HG03439 (cell line): ENCODE measurements around the gene CELF2.

Experiments used
- ATAC-seq: cut with Tn5 transposase; IDR thresholded peaks from one replicate; pipeline ENCODE4 v1.9.1; 2021; ENCODE audit warnings: mild to moderate bottlenecking, moderate library complexity; ENCODE audit not compliant: unreplicated experiment

CELF2 gene

GRCh38 chr10:11191678-11192077, 174.0 kb downstream of the CELF2 start:
- ATAC-seq, result no peak

DNA sequence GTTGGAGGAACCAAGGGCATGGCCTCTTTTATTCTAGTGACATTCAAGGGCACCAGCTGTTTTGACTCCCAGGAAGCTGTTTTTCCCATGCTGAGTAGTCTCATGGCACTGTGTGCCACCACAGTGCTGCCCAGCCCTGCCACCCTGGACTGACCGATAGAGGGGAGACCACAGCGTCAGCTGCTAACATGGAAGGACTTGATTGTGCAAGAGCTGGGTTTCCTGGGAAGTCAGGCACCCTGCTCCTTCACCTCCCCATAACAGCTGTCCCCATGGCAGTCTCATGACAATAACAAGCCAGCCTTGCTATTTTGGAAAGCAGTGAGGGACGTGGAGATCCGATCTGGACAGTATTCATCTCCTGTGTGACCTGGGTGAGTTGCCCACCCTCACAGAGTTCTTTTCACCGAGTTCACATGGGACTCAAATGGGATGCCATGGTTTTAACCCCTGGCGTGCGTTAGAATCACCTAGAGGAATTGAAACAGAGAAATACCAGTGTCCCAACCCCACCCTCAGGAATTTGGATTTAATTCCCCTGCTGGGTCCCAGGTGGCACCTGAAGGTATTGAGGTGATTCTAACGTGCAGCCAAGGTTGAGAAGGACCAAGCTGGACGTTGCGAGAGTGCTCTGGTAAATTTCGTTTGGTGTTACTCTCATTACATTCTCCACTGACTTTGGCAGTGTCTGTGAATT, 174.8 kb downstream of the CELF2 start:
- ATAC-seq, result no peak

- no peak for ATAC-seq
Observed at GRCh38 chr10:11193001-11193551, 175.4 kb downstream of the CELF2 start.

DNA sequence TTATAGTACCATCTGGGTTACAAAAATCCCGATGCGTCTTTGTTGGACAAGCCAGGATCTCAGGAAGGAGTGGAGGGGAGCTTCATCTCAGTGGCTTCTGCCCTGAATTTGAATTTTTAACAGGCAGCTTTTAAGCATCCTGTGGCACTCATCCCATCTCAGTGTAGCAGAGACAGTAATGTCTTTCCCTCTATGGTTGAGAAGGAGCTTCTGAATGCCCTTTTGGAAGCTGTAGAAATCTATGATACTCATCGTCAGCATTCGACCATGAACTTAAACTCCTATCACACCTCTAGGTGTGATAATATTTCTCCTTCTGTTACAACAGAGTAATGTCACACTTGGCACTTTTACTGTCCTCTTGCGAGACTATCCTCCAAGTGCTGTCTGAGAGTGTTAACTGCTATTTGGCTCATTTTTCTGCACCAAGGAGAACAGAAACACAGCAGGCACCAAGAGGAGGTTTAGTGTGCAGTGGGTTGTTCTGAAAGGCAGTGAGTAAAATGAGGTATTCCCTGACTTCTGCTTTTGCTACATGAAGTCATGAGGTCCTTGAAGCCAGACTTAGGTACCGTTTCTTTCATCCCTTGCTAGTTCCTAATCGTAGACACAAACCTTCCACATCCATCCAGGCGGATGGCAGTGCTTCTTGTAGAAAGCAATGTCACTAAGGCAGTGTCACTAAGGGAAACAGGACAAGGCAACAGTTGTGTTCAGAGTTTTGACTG, 177.4 kb downstream of the CELF2 start:
- ATAC-seq, result no peak

- ATAC-seq, result no peak
Observed at GRCh38 chr10:11195623-11196022, 178.0 kb downstream of the CELF2 start.

DNA sequence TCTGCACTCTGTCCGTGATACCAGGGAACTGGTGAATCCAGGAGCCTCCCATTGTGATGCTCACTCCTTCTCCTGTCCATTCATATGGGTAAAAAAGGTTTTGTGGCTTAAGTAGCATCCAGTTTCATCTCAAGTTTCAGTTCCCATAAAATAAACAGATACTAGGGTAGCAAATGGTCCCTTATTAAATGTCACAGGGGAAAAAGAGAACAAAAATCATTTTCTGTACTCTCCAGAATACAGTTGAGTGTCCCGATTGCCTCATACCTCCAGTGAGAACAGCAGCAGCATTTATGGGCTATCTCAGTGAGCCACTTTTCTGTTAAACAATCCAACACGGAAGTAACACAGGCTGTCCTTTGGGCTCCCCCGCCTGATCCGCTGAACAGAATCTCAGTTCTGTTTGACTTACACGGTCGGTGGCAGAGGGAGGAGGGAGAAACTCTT, 179.6 kb downstream of the CELF2 start:
- peak; percentile 53 for ATAC-seq

GRCh38 chr10:11197878-11198277, 180.2 kb downstream of the CELF2 start:
- ATAC-seq, result no peak

- ATAC-seq, result no peak
Observed at GRCh38 chr10:11201911-11202310, 184.2 kb downstream of the CELF2 start.

DNA sequence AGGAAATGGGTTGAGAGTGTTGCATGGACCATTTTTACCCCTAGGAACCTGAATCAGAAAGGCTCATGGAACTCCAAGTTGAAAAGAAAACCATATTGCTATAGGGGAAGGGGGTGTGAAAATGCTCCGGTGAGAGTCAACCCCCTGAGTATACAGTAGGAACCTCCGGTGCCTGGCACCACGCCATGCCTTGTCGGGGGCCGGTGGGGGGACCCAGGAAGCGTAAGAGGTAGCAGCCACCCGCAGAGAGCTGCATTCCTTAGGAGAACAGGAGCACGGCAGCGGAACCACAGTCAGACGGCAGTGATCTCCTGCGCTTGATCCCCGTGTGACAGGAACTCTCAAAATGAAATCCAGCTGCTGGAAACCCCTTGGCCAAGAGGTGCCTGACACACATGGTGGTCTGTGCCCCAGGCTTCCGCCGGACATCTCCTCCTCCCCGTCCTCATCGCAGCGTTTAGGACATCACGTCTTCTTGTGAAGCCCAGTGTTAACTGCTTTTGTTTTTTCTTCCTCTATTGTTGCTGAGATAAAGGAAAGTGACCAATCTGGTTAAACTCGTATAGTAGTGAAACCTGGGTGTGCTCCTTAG, 186.8 kb downstream of the CELF2 start:
- ATAC-seq, result no peak

DNA sequence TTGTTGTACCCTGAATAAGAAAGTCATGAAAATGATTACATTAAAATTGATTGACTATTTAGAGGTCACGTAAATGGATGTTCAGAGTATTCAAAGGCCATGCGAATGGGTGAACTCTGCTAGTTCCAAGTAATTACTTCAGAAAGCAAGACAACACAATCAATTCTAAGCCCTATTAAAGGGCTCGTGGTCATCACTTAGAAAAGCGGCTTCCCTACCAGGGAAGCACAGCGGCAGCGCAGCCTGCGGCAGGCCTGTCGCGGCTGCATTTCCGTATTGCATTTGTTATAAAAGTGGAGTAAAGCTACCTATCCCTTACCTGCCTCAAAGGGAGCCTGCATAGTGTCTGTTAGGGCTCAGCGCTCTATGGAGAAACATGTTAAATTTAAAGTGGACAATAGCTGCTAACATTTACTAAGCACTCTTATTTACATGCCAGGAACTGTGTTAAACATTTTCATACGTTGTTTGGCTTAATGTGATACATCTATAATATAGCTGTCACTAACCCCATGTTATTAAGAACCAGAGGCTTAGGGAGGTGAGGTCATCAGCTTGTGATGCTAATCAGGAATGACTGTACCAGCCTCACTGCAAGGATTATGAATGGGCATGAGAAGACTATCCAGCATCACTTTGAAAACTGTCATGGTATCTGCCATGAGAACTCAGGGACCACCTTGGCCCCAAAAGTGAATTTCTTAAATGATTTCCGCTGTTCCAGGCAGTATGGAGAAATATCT, 187.5 kb downstream of the CELF2 start:
- no peak for ATAC-seq

DNA sequence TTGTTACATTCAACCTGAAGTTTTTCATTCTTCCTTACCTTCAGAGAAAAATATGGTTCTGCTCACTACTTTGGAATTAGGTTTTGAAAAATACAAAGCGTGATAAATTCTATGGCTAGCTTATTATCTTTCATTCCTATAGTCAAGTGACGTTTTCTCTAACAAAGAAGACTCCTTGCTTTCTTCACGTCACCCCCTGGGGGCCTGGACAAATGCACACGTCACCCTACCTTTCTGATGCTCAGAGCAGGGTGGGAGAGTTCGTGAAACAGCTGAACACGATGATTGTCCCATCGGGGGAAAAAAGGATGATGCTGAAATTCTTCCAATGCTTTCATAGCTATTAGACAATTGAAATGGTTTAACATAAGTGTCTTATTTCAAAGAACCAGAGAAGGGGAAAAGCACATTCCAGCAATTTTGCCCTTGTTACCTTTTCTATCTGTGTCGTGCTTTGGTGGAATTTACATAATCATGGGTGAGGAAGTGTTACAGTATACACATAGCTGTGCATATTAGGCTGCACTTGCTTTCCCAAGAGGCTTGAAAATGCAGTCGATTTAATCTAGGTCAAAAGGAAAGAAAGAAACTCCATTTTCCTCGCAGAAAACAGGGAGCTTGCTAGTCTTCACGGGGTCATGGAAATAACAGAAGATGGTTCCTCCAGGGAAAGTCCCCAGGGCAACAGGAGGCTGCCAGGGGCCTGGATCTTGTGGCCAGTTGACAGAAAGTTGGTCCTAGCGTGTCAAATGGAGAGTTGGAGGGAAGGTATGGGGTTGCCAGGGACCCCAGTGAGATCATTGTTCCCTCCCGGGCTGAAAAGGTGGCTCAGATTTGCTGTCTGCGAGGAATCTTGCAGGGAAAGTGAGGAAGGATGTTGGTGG, 189.2 kb downstream of the CELF2 start:
- no peak for ATAC-seq

- ATAC-seq, result no peak
Observed at GRCh38 chr10:11207560-11207844, 189.8 kb downstream of the CELF2 start.

DNA sequence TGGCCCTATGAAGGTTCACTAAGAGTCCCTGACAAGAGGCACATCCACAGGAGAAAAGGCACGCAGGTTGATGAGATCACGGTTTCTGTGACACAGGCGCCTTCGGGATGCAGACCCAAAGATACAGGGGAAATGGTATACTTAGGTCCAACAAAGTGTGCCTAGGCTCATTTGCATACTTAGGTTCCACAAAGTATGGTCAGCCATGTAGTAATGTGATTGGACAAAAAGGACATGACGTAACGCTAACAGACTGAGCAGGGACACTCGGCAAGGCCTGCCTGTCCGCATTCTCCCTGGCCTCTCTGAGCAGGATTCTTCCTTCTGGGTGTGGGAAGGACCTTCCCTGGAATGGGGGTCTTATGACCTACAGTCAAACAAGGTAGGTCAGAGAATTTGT, 190.6 kb downstream of the CELF2 start:
- ATAC-seq, result no peak

- peak; percentile 47 for ATAC-seq
Observed at GRCh38 chr10:11208908-11209829, 191.5 kb downstream of the CELF2 start.

DNA sequence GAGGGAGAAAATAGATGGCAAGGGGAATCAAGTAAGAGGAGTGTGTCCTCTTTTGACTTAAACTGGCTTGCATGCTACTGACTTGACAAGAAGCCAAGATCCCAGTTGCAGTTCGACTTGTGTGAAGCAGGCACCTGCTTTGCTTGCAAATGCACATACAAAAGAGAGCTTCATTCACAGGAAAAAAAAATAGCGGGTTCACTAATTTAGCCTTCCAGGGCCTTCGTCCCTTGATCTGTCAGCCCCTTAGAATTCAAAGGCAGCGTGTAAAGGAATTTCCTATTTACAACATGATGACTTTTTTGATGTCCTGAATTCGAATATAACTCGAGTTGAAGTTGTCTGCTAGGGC, 192.1 kb downstream of the CELF2 start:
- ATAC-seq, result peak; percentile 17

DNA sequence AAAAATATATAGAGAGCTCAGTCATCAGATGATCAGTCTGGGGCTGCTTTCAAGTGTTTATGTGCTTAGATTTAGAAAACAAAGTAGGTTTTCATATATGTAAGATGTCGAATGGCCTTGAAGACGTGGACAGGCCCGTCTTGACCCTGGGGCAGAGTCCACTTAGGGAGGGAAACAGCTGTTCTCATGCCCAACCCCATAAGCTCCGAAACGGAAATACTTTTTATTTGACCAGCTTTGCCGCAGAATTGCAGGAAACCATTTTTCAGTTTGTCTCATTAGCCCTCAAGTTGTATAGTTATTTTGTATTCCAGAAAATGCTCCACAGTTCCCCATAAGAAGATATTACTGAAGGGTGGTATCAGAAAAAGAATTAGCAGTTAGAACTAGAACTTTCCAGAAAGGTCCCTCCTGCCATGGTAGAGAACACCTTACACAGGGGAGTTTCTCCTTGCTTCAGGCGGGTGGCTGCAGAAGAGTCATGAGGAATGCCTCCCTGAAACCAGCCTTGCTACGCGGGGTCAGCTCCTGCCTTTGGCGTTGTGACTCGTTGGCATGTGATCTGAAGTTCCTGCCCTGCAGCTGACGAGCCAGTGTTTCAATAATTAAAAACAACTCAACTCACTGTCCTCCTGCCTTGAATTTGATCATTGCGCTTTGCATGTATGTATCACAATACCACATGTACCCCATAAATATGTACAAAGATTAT, 192.7 kb downstream of the CELF2 start:
- no peak for ATAC-seq

DNA sequence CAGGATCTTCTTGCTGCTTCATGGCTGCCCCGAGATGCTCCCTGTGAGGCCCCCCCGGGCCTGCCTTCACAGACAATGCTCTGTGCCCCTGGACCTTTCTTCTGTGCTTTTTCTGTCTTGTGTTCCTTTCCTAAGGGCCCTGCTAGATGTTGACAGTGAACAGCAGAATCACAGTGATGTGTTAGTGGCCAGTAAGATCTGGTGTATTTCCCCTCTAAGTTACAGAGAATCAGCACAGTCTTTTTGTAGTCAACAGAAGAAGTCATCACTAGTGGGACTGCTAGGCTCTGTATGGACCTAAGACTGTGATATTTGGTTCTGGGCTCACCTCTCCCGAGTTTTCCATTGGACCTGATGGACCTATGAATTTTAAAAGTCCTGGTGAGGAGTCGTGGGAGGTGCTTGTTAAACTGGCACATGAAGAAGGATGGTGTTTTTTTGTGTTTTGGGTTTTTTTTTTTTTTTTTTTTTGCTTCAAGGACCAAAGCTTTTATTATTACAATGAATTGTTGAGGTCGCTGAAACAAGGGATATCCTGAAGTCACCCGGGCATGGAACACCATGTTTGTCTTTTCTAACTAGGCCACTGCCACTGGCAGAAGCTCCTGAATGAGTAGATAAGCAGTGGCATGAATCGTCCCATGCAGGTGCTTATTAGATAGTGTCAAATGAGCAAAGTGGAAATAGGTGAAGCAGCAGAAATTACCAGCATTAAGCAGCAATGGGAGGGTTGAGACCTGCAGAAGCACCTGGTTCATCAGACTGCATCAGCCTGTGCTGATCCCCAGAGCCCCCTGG, 194.8 kb downstream of the CELF2 start:
- ATAC-seq, result no peak

DNA sequence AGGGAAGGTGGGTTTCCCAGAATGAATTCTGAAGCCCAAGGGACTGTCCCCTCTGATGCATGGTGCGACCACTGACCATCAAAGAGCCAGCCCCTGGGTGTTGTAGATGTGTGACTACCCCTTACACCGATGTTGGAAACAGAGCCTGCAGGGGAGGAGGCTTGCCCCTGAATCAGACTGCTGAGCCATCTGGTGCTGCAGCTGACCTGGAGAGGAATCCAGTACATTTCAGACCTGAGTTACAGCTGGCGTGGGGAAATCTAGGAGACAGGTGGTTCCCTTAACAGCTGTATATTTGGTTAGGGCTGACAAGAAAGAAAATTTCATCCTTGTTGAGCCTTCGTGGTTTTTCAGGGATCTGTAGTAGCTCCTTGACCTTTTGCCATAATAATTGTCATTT, 195.5 kb downstream of the CELF2 start:
- ATAC-seq, result no peak
